Suppressor macrophage (primary cell): ENCODE data around the gene NCK2.

Source experiments
- DNase-seq, 4 experiments: peaks; one replicate each; pipeline ENCODE4 v3.0.0-alpha.2; 2020 to 2022

The NCK2 gene

DNA sequence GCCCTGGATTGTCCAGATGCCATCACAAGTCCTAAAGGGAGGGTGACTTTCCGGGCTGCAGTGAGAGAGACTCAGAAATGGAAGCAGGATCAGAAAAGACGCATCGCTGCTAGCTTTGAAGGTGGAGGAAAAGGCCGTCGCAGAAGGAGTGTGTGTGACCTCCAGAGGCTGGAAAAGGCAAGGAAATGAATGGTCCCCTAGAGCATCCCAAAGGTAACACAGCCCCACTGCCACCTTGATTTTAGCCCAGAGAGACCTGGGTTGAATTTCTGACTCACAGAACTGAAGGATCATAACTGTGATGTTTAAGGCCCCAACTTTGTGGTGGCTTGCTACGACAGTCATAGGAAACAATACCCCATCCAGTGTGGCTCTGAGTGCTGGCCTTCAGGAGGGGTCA, 8.6 kb upstream of the NCK2 start:
- DNase-seq: no peak

DNA sequence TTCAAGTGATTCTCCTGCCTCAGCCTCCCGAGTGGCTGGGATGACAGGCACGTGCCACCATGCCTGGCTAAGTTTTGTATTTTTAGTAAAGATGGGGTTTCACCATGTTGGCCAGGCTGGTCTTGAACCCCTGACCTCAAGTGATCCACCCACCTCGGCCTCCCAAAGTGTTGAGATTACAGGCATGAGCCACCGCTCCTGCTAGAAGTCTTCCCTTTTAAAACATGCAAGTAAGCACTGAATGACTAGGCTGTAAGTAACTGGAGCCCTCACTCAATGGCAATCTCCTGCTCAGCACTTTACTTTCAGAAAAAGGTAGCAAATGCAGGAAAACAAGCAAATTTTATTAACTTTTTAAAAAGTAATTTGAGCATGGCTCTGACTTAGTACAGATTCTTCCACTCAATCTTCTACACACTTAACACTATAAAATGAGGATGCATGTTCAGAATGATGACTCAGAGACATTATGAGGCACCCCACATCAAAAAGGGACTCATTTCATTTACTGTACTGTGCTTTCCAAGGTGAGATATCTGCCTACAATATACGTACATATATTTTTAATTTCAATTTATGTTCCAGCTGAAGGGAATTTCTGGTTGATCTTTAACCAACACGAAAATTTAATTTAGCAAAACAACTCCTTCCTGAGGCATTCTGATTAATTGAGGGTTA, 6.6 kb upstream of the NCK2 start:
- no peak for DNase-seq

DNA sequence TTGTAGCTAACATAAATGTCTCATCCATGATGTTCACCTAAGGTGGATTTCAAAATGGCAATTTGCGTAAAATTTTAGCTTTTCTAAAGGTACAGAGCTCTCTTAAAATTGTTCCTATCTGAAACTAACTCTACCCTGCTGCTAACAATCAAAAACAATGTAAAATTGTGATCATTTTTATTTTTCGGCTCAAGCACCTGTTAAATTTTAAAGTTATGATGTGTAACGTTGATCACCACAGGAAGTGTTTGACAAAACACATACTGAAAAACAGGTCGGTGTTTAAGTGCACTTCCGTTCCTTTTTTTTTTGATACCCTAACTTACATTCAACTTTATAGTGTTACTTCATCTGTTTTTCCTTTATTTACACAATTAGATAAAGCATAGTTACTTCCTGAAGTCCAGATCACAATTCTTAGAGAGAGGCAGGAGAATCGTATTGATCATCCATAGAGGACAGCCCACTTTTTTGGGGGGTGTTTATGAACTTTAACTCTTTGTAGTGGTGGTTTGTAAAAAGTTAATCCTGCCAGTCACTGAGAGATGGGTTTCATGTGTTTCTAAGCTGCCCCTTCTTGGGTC, 6.0 kb upstream of the NCK2 start:
- no peak for DNase-seq

DNA sequence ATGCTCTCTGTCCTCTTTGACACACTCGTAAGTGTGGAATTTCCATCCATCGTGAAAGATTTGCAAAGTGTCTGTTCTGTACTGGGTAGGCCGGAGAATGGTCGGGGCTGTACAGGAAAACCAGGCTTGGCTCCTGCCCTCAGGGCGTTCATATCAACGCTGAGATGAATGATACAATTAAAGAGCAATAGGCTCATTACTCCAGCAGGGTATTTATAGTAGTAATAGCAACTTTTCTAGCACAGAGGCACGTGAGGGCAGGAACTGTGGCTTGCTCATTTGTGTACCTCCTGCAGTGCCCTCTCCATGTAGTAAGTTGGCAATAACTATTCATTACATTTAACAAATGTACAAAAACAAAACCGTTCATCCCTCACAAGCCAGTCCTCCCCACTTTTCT, 5.3 kb upstream of the NCK2 start:
- DNase-seq: no peak

DNA sequence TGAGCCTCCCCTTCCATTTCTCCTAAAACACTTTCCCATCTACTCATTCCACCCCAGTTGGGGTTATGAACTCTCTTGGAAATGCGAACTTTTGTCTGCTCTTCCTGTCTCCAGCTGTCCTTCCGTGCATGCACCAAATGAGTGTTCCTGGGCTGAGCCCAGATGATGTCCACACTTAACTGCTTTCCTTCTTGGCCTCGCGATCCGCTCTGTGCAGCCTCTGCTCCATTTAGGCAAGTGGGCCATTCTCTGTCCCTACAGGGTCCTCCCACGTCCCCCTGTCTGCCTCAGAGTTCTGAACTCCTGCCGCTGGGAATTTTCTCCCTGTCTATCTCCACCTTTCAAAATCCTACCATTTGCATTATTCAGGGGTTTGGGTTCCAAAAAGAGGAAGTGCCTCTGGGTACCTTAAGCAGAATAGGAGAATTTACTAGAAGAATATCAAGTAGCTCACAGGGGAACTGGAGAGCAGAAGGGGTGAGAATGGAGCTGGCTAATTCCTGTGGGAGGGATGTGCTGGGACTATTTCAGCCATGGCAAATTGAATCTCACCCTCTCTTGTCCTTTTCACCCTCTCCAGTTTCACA, 4.7 kb upstream of the NCK2 start:
- no peak for DNase-seq

DNA sequence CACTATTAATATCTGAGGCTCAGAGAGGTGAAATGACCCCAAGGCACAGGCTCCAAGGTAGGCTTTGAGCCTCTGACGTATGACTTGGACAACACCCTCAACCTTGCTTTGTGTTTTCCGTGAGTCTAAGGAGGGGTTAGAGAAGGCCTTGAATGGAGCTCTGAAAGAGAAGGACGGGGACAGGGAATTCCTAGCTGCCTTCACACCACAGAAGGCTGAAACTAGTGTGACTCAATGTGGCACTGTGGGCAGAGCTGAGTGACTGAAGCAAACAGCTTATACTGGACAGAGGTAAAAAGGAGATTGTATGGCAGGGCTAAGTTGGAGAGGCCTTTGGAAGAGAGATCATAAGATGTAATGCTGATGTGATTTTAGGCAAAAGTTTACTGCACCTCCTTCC, 3.5 kb upstream of the NCK2 start:
- DNase-seq: no peak

DNA sequence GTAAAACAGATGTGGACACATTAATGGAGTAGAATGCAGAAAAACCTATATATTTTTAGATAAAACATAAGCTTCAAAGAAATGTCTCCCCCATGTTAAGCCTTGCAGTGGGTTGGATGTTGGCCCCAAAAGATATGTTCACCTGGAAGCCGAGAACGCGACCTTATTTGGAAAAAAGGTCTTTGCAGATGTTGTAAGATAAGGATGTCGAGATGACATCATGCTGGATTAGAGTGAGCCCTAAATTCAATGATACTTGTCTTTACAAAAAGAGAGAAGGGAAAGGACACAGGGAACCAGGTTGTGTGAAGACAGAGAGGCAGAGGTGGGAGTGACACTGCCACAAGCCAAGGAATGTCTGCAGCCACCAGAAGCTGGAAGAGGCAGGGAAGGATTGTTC, 3.1 kb upstream of the NCK2 start:
- DNase-seq: no peak

DNA sequence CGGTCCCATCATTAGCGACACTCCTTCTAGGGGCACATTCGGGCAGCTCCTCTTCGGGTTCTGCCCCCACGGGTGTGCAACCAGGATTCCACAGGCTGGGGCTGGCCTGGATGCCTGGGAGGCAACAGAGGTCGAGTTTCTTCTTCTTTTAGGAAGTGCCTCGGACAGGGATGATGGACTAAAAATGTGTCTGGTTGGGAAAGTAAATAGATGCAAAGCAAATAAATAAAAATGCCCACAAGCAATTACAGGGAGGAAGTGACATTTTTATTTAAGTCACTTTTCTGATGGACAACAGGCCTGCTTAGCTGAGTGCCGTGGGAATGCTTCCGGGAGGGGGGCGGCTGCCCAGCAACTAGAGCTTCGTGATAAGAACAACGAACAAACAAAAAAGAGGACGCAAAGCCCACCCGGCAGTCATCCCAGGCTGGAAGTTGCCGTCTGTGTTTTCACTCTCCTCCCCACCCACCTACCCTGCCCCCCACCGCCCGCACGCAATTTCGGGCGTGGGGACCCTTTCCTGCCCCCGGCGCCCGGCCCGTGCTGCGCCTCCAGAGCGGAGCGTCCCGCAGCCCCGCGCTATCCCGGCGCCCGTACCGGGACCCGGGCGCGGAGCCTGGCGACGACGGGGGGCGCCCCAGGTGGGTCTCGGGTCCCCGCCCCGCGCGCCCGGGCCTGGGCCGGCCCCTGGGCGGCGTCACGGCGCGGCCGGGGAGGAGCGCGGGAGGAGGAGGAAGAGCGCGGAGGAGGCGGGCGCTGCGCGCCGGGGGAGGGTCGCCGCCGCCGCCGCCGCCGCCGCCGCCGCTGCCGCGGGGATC, 412 bp upstream of the NCK2 start:
- peak; percentile 58 to 88 (median 76) for DNase-seq

DNA sequence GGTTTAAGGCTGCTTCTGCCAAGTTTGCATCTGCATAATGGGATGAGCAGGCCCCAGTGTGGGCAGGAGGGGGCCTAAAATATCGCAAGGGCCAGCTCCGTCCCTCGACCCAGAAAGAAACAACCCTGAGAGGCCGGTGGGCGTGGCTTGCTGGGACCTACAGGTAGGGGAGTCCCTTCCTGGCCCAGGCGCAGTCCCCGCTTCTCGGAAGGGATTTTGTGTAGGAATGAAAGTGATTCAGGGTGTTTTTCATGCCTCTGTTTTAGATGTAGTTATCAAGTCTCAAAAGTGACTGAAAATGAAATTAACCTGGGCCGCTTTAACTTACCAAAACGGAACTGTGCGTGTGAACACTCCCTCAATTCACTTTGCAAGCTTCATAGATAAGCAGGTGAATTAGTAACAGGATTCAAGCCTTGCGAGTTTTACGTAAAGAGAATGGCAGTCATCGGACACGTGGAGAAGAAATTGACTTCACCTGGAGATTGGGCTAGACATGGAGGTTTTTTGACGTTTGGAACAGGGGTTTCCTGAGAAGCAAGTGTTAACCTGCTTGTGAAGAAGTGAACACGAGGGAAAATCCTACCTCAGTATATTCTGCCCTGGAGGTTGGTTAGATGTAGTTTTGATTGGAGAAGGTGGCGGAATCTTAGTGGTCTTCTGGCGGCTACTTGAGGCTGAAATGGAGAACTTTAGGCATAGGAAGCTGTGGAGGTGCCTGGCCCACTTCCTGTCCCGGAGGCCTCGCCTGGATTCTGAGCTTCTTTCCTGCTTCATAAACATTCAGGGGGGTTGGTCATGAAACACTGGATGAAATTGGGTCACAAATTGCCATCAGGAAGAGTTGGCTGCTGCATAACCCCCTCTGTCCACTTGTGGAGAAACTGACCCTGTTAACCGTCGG, 1.7 kb downstream of the NCK2 start:
- peak in 3 of 4 experiments; percentile 24 to 53 (median 39) for DNase-seq

DNA sequence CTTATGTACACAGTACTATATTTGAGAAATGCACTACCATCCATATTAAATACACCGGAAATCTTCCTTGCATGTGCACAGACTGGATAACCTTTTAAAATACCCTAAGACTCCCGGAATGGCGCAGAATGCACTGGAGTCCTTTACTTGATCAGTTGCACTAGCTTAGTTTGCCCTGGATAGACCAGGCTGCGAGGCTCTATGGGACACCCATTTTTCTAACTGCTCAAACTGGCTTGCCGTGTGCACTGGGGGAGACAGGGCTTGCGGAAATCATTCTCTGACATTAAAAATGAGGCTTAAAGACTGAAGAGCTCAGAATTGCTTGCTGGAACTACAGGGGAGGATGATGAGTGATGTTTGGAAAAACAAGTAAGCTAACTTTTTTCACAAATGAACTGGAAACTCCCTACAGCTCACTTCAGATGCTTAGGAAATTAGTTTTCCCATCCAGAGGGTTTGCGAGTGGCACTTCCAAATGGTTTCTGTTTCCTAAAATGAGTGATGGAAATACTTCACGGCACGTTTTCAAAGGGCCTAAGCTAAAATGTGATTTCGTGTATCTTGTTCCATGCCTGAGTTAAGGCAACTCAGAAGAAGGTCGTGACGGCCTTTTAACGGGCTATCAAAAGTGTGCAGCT, 2.7 kb downstream of the NCK2 start:
- no peak for DNase-seq

DNA sequence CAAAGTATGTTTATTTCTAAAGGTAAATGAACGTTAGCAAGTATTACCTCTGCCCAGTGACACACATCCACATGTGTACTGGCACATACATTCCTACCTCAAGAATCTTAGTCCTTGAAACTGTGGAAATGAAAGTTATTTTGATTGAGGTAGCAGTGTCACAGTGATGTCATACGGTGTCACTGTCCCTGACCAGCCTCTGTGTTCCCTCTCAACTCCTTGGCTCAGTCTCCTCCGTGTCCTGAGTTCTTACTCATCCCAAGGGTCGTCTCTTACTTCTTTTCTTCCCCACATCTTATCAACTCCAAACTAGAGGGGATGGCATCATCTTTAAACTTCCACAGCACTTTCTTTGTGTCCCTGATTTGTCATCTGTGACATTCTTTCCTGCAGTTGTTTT, 3.3 kb downstream of the NCK2 start:
- no peak for DNase-seq

DNA sequence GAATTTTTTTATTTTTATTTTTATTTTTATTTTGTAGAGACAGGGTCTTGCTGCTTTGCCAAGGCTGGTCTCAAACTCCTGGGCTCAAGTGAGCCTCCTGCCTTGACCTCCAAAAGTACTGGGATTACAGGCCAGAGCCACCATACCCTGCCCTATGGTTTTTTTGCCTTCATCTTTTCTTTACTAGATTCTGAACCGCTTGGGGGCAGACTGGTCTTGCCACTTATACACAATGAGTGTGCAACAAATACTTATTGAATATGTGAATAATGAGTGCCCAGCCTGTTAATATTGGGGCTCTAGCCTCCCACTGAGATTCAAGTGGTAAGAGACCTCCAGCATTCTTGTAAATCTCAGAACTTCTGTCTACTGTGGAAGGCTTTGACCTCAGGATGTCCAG, 3.9 kb downstream of the NCK2 start:
- no peak for DNase-seq

DNA sequence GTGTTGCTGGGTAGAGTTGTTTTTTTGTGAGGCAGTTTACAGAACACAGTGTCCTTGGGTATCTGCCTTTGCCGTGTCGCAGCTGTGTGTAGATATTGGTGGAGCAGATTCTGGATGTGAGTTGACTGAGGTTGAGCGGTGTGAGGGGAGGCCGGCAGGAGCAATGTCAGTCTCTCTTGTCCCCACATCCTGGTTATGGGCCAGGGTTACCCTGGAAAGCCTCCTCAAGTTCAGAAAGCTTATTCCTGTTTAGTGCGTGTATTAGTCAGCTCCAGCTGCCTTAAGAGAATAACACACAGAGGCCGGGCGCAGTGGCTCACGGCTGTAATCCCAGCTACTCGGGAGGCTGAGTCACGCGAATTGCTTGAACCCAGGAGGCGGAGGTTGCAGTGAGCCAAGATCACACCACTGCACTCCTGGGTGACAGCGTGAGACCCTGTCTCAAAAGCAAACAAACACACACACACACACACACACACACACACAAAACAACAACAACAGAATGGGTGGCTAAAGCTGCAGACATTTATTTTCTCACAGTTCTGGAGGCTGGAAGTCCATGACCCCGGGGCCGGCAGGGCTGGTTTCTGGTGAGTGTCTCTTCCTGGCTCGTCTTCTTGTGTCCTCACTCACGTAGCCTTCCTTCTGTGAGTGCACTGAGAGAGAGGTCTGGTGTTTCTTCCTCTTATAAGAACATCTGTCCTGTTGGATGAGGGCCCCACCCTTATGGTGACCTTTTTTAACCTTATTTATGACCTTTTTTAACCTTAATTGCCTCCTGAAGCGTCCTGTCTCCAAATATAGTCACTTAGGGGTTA, 5.1 kb downstream of the NCK2 start:
- DNase-seq: peak in 2 of 4 experiments; percentile 12 to 24

DNA sequence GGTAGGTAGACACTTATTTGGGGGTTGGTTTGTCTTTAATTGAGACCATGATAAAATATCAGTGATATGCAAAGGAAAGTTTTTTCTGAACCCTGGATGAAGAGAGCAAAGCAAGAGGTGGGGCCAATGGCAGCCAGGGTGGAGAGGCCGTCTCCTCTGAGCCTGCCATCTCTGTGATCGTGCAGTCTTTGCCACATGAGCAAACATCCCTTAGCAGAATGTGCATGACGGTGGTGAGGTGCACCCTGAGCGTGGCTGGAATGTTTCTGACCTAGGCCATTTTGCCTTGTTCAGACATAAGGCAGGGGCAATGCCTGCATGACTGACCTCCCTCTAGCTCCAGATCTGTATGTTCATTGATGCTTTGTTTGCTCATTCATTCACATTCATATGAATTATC, 6.0 kb downstream of the NCK2 start:
- no peak for DNase-seq

DNA sequence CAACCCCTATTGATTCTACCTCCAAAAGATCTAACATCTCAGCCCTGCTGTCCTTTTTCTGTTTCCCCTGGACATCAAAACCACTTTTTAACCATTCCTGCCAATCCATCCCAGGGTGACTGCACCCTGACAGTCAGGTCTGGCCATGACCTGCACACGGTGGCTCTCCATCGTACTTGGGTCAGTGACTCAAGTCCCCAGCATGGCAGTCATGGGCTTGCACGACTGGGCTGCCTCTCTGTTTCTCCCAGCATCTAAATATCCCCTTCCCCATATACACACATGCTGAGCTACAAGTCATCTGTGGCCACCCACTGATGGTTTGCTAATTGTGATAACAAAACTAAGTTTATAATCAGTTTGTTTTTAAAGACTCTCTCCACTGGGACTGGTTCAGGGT, 6.6 kb downstream of the NCK2 start:
- no peak for DNase-seq

DNA sequence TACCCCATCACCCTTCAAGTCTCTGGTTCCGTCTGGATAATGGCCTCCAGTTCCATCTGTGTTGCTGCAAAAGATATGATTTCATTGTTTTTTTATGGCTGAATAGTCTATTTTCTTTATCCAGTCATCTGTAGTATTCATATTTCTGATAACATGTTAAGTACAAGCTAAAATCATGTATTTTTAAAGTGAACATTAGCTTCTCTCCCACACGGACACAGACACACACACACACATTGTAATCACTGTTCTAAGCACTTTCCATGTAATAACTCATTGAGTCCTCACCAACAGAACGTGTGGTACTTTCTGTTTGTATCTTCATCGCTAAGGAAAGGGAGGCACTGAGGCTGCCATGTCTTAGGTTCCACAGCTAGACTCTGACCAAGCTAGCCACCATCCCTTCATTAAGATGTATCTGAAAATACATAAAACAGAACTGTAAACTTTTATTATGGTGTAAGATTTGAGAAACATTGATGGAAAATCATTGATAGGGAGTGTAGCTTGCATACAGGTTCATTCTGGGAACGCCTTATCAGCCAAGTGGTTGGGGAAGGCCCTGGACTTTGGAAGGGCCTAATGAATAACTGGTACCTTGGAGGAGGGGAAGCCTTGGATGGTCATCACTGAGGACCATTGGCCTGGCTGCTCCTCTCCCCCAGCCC, 8.1 kb downstream of the NCK2 start:
- DNase-seq: no peak

DNA sequence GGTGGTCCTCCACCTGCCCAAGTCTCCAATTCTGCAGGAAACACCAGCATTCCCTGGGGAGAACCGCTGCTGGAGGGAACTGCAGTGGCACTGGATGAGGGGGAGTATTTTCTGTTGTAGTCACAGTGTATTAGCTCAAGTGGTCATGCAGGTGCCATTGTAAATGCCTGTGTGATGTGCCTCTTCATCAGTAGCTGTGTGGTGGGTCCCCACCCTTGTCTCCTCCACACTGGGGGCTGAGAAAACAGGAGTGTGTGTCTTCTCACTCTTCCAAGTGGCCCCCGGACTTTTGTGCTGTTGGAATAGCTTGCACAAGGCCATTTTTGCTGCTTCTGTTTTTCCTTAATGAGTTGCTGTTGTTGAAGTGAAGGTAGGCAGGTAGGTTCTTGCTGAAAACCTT, 8.7 kb downstream of the NCK2 start:
- no peak for DNase-seq

DNA sequence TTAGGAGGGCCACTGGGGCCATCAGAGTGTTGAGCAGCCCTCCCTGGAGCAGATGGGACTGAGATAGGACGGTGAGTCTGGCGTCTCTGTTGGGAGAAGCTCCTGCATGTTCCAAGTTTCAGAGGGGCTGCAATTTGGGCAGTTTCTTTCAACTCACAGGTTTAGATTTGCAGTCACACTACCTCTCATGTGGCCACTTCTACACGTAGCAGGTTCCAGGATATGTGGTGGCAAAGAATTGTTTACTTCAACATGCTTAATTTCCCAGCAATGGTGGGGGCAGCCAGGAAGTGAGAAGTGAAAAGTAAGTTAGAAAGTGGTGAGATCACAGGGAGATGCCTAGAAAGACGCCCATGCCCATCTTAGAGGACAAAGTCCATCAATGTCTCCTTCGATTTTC, 9.3 kb downstream of the NCK2 start:
- DNase-seq: no peak

DNA sequence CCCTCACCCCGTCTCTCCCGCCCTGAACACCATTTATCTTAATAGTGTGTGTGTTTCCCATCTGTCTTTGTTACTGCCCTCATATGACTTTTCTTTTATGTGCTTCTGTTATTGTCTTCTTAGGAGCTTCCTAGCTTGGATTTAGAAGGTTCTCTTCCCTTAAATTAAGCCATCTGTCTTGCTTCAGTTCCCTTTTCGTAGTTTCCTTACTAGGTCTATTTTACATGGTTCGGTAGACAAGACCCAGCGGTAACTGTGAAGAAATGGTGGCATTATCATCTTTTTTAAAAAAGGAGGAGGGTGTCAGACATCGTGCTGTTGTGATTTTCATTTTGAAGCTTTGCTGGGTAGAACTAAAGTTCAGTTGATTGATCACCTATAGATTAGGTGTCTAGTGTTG, 10.3 kb downstream of the NCK2 start:
- peak in 2 of 4 experiments; percentile 47 to 65 for DNase-seq

DNA sequence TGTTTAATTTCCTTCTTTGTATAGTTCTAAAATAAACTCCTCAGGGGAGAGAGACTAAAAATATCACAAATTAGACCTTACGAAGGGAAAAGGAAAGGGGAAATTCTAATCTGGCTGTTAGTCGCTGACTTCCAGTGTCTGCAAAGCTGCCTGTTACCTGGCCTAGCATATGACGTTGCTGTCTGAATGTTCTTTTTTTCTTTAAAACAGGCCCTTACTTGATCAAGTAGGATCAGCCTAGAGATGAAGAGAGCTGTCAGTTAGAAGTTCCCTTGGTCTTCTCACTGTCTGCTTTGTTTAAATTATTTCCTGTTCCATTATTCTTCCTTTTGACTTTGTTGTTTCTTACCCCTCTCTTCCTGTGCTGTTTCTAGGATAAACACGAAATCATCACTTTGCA, 11.2 kb downstream of the NCK2 start:
- no peak for DNase-seq

DNA sequence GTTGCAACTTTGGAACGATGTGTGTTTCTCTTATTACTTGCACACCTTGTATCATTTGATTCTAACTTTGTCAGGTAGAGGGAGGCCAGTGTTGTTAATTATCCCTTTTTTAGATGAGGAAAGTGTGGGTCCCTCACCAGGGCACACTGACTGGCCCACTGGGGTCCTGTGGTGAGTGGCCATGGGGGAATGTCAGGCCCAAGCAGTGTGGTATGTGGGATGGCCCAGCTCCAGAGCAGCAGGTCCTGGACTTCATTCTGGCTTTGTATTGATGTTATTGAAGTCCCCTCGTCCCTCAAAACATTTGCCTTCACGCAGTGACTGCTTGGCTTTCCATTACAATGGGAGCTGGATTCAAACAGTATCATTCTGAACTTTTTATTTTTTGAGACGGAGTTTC, 11.7 kb downstream of the NCK2 start:
- DNase-seq: no peak
